DMS 273 (cell line): ENCODE results near the gene OPN4.

Source experiments
- DNase-seq: peaks from one replicate; lab custom pipeline; 2025; ENCODE audit not compliant: unreplicated experiment; lab: John Stamatoyannopoulos, UW

Gene OPN4

DNA sequence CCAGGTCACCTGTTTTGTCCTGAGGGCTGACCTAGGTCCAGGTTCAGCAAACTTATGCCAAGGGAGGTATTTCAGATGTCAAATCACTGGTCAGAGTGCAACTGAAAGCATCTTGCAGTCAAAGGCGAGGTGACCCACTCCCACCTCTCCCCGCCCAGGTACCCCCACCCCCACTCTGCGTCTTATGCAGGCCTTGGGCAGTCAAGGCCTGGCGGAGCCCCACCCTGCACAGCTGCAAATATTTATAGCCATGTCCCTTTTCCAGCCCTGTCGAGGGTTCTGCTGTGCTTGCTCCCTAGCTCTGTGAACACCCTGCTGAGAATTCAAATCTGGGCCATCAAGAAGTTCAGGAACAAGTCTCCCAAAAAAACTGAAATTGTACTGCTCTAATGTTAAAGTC is 61.5 kb downstream of the OPN4 start:
- DNase-seq = no peak
